Upper lobe of right lung (tissue), 1 donor: Measurements from ENCODE around the gene MALAT1. TPM values are rescaled to one million over a fixed set of nuclear protein-coding genes. Genes with fewer than 3 reads are reported as not detected.

Source experiments
- ATAC-seq: fragments of 200-7000 bp; cut with Tn5 transposase; one replicate; pipeline ENCODE4 v1.9.1; 2020; ENCODE audit warnings: mild to moderate bottlenecking, moderate library complexity
- DNase-seq: peaks from one replicate; pipeline ENCODE4 v3.0.0-alpha.2; 2020
- H3K27ac ChIP-seq: fragments of 200-600 bp; one replicate; pipeline ENCODE4 v1.8.0; 2022
- H3K27me3 ChIP-seq: fragments of 200-600 bp; one replicate; pipeline ENCODE4 v1.8.0; 2022; ENCODE audit warnings: mild to moderate bottlenecking
- H3K36me3 ChIP-seq: fragments of 200-600 bp; one replicate; pipeline ENCODE4 v1.8.0; 2022
- H3K4me1 ChIP-seq: fragments of 200-600 bp; one replicate; pipeline ENCODE4 v1.8.0; 2022
- H3K4me3 ChIP-seq: fragments of 200-600 bp; one replicate; pipeline ENCODE4 v1.8.0; 2022; ENCODE audit warnings: mild to moderate bottlenecking
- H3K9me3 ChIP-seq: fragments of 200-600 bp; one replicate; pipeline ENCODE4 v1.8.0; 2022
- intact Hi-C: fragments of 100-400 bp; cut with DNase I; formaldehyde crosslinking; loops from one replicate; pipeline ENCODE4 v1.11.0; 2022
- total RNA-seq: library from RNA; stranded (reverse); fragmentation: NEBNext Ultra II Directional; extraction: Animal tissue kit (Norgen Biotek cat#: 25700); gene quantifications from one replicate; pipeline ENCODE4 v1.2.1, GENCODE V29; 2021
- TF ChIP-seq, protein P1 (sequence below): fragments of 200-600 bp; IDR thresholded peaks from one replicate; pipeline ENCODE4 v1.8.0; 2022; ENCODE audit warnings: antibody characterized with exemption
- donor health status: DM: no; HTN: yes; CAD: no; lungs with severe emphysema.

Gene MALAT1
- total RNA-seq, 1 donor from 2014 or later, result 11,917 TPM

DNA sequence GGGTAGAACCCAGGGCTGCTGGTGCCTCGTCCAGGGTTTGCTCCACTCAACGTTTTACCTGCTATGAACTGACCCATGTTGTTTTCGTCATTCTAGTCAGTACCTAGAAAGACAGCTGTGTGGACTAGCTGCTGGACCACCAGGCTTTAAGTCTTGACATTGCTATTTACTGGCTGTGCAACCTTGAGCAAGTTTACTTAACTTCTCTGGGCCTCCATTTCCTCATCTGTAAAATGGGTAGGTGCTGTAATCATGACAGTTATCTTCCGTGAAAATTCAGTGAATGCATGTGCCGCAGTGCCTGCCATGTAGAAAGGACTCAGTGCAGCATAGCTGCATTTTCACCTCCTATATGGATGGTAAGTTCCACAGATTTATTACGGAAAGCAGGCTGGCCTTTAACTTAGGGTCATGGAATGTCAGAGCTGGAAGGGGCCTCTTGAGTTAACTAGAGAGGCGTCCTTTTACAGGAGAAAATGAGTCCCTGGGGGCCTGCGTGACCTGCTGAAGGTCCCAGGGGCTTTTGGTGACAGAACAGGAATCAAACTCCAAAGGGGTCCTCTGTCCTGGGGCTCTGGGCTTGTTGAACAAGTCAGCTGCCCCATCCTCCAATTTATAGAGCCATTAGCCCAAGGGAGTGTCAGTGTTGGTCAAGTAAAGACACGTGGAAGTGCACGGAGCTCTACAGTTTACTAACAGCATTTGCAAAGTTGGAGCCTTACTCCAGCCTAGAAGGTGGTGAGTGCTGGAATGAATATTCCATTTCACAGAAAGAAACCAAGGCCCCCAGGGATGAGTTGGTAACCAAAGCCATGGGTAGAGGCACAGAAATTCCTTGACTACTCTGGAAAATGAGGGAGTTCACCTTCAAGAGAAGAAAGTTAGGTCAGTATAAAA is 12.0 kb upstream of the MALAT1 start:
- Histone ChIP-seq H3K9me3 (no peaks in the 10 kb centered on the region), H3K4me3 (no peak overlapping the region), H3K4me1 (peaks cover 60% of the 10 kb centered on the region), H3K27me3 (no peaks in the 10 kb centered on the region), H3K27ac (peak overlapping the region; percentile 100), H3K36me3 (no peaks in the 10 kb centered on the region)
- TF ChIP-seq, protein P1, sequence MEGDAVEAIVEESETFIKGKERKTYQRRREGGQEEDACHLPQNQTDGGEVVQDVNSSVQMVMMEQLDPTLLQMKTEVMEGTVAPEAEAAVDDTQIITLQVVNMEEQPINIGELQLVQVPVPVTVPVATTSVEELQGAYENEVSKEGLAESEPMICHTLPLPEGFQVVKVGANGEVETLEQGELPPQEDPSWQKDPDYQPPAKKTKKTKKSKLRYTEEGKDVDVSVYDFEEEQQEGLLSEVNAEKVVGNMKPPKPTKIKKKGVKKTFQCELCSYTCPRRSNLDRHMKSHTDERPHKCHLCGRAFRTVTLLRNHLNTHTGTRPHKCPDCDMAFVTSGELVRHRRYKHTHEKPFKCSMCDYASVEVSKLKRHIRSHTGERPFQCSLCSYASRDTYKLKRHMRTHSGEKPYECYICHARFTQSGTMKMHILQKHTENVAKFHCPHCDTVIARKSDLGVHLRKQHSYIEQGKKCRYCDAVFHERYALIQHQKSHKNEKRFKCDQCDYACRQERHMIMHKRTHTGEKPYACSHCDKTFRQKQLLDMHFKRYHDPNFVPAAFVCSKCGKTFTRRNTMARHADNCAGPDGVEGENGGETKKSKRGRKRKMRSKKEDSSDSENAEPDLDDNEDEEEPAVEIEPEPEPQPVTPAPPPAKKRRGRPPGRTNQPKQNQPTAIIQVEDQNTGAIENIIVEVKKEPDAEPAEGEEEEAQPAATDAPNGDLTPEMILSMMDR, result no peak
- ATAC-seq (no peak), DNase-seq (peak; percentile 38)
- intact Hi-C loops, result no loop called here

DNA sequence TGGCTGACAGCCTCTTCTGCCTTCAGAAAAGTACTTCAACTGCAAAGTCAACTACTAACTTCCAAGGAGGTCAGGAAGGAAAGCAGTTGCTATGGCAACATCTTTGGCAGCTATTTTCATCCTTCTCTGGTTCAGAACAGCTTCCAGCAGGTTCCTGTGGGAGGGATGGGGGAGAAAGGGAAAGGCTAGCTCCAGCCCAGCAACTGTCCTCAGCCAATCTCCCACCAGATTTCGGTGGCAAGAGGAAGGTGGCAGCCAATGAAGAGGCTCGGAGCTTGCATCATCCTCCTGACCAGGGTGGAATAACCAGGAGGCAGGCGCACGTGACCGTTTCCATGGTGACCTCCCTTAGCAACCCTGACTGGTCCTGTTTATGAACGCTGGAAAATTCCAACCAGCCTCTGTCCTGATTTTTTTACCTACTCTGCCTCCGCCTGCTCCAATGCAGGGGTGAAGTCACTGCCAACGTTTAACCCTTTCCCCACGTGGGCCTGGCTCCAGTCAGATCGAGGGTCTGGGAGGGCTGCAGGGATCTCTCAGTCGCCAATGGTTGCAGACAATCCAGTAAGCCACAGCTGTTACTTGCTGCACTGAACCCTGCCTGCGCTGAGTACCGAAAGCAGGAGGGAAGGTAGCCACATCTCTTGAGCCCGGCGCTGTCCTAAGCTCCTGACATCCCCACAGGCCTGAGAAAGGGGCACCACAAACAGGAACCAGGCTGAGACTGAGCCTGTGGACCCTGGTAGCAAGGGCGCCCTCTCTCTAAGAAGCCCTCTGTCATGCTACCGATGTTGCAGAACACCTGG is 11.2 kb upstream of the MALAT1 start:
- Histone ChIP-seq H3K4me3 (no peak overlapping the region), H3K36me3 (no peaks in the 10 kb centered on the region), H3K4me1 (peaks cover 68% of the 10 kb centered on the region), H3K9me3 (no peaks in the 10 kb centered on the region), H3K27me3 (no peaks in the 10 kb centered on the region), H3K27ac (peak overlapping the region; percentile 100)
- peak; percentile 96 for DNase-seq
- TF ChIP-seq, protein P1, result no peak
- ATAC-seq, result peak; percentile 92
- intact Hi-C loops, result no loop called here

DNA sequence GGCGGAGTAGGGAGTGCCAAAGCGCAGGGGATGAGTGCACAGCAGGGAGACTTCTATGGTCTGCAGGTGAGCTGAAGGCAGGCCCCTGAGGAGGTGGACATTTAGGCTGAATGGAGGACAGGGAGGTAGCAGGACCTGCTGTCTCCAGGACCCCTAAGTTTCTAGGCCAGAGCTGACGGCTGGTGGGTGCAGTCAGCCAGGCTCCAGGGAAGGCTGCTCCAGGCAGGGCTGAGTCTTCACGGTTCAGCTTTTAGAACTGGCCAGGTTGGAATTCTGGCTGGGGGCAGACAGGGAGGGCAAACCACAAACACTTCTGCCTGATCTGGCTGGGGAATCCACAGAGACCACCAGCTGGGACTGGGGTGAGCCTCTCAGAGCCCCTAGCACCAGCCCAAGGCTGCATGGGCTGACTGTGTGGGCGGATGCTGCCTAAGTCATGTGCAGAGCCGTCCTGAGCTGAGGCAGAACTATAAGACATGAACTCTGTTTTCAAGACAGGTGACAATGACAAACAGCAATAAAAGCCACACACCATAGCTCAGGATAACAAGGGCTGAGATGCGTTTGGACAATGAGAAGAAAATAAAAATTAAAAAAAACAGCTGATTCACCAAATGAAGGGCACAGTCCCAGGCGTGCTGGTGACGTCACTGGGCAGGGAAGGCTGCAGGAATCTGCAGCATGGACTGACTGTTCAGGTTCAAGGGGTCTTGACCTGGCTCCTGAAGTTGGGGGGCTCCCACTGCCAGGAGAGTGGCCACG is 10.4 kb upstream of the MALAT1 start:
- Histone ChIP-seq H3K36me3 (no peaks in the 10 kb centered on the region), H3K4me1 (peaks cover 76% of the 10 kb centered on the region), H3K4me3 (no peak overlapping the region), H3K27me3 (no peaks in the 10 kb centered on the region), H3K27ac (peak overlapping the region; percentile 100), H3K9me3 (no peaks in the 10 kb centered on the region)
- DNase-seq, result peak; percentile 68
- TF ChIP-seq, protein P1, result no peak
- no peak for ATAC-seq
- intact Hi-C loops, result no loop called here

DNA sequence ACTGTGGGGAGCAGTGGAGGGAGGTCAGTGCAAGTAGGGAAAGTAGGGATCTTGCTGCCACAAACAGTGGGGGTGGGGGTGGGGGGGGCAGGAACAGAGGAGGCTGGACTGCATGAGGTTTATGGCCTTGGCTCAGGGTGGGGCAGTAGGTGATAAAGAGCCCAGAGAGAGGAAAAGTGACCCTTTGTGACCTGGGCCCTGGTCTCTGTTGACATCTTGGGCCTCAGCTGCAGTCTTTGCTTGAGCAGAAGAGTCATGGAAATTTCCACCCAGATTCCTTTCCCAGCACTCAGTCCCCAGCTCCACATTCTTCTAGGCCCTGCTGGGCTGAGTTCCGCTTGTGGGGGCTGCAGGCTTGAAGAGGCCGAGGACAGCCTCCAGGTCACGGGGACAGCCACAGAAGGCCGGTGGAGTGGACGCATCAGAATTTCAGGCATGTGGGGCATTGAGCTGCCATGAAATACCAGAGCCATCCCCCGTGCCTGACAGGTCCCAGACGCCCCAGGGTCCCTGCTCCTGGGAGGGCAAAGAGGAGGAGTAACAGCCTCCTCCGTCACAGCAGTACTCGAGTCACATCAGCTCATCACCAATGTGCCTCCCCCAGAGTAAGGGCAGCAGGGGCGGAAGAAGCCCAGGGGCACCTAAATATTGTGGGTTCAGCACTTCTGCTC is 9.7 kb upstream of the MALAT1 start:
- ATAC-seq (no peak), DNase-seq (peak; percentile 64)
- intact Hi-C loops, result no loop called here
- Histone ChIP-seq H3K4me1 (peaks cover 83% of the 10 kb centered on the region), H3K36me3 (no peaks in the 10 kb centered on the region), H3K27ac (peak overlapping the region; percentile 100), H3K27me3 (no peaks in the 10 kb centered on the region), H3K9me3 (no peaks in the 10 kb centered on the region), H3K4me3 (no peak overlapping the region)
- TF ChIP-seq, protein P1, result no peak
